LNCaP clone FGC (cell line): Measurements from ENCODE around the gene TNS3.

Experiments used
- DNase-seq: peaks from one replicate; pipeline ENCODE4 v3.0.0-alpha.2; 2011; ENCODE audit warnings: low read depth
- H3K4me3 ChIP-seq: 2 replicates; pipeline ENCODE4 v1.5.1; 2011; ENCODE audit warnings: mild to moderate bottlenecking, low read depth, low read length, control low read depth
- CTCF ChIP-seq: IDR thresholded peaks from 2 replicates; pipeline ENCODE4 v1.5.1; 2012; ENCODE audit warnings: mild to moderate bottlenecking; ENCODE audit not compliant: control insufficient read depth, insufficient read depth; ENCODE audit errors: extremely low read depth

The TNS3 gene

GRCh38 chr7:47345857-47346298, 236.0 kb downstream of the TNS3 start:
- no peak for DNase-seq
- TF ChIP-seq CTCF, result no peak
- H3K4me3 ChIP-seq, result no peak overlapping the region

- TF ChIP-seq CTCF, result no peak
- no peak for DNase-seq
Observed at GRCh38 chr7:47344171-47344955, 237.5 kb downstream of the TNS3 start.

GRCh38 chr7:47343061-47343455, 238.9 kb downstream of the TNS3 start:
- no peak overlapping the region for H3K4me3 ChIP-seq
- no peak for DNase-seq

More at GRCh38 chr7:47344171-47344955, 237.5 kb downstream of the TNS3 start:
- H3K4me3 ChIP-seq, result no peak overlapping the region

GRCh38 chr7:47342296-47343060, 239.4 kb downstream of the TNS3 start:
- no peak overlapping the region for H3K4me3 ChIP-seq
- no peak for DNase-seq
- TF ChIP-seq CTCF, result no peak

More at GRCh38 chr7:47343061-47343455, 238.9 kb downstream of the TNS3 start:
- no peak for TF ChIP-seq CTCF

GRCh38 chr7:47340517-47340916, 241.4 kb downstream of the TNS3 start:
- no peak overlapping the region for H3K4me3 ChIP-seq
- TF ChIP-seq CTCF, result no peak
- DNase-seq, result no peak

- TF ChIP-seq CTCF, result no peak
- H3K4me3 ChIP-seq, result no peak overlapping the region
- DNase-seq, result no peak
Observed at GRCh38 chr7:47338026-47338425, 243.9 kb downstream of the TNS3 start.
